ENCODE measurements around the gene DAB2IP.

DAB2IP gene

GRCh38 chr9:121737481-121737931 lies 86.1 kb downstream of the DAB2IP start:
- no peak for TF ChIP-seq CTCF (IDR thresholded peaks at IDR 0.05)

- TF ChIP-seq CTCF (IDR thresholded peaks at IDR 0.05) = no peak
These were observed 87.0 kb downstream of the DAB2IP start for GRCh38 chr9:121738411-121738810.

- no peak for TF ChIP-seq CTCF (IDR thresholded peaks at IDR 0.05)
These were observed 87.5 kb downstream of the DAB2IP start for GRCh38 chr9:121738968-121739367.

- TF ChIP-seq CTCF (IDR thresholded peaks at IDR 0.05) = no peak
These were observed 88.5 kb downstream of the DAB2IP start for GRCh38 chr9:121739971-121740370.

GRCh38 chr9:121741228-121741918 lies 89.9 kb downstream of the DAB2IP start:
- no peak for TF ChIP-seq CTCF (IDR thresholded peaks at IDR 0.05)

GRCh38 chr9:121742923-121743322 lies 91.5 kb downstream of the DAB2IP start:
- no peak for TF ChIP-seq CTCF (IDR thresholded peaks at IDR 0.05)

- no peak for TF ChIP-seq CTCF (IDR thresholded peaks at IDR 0.05)
These were observed 92.1 kb downstream of the DAB2IP start for GRCh38 chr9:121743441-121744001.

Data from LNCAP (cell line).